DOHH2 (cell line): ENCODE measurements around the gene LVRN.

Experiments
- H3F3A ChIP-seq: fragments of 200-600 bp; sonication (generic), shearing (Covaris generic); 2 replicates; pipeline ENCODE4 v1.6.0; 2016; ENCODE audit warnings: antibody characterized with exemption, mild to moderate bottlenecking; ENCODE audit not compliant: control insufficient read depth, insufficient read depth
- H3K27ac ChIP-seq: fragments of 200-600 bp; sonication (generic); 2 replicates; pipeline ENCODE4 v1.5.1; 2014; ENCODE audit warnings: low read depth, mild to moderate bottlenecking, low read length, moderate library complexity
- H3K27me3 ChIP-seq: fragments of 200-600 bp; sonication (generic); 2 replicates; pipeline ENCODE4 v1.6.1; 2014; ENCODE audit warnings: mild to moderate bottlenecking, low read length, mixed read lengths; ENCODE audit not compliant: control insufficient read depth
- H3K36me3 ChIP-seq: fragments of 200-600 bp; sonication (generic); 2 replicates; pipeline ENCODE4 v1.6.1; 2014; ENCODE audit warnings: mild to moderate bottlenecking, low read length, moderate library complexity, mixed read lengths; ENCODE audit not compliant: control insufficient read depth
- H3K4me1 ChIP-seq: fragments of 200-600 bp; sonication (generic); 2 replicates; pipeline ENCODE4 v1.6.1; 2014; ENCODE audit warnings: mild to moderate bottlenecking, low read length, mixed read lengths; ENCODE audit not compliant: control insufficient read depth
- H3K4me2 ChIP-seq: fragments of 200-600 bp; sonication (generic); 2 replicates; pipeline ENCODE4 v1.6.0; 2014; ENCODE audit warnings: mild to moderate bottlenecking, low read length, moderate library complexity
- H3K4me3 ChIP-seq: fragments of 200-600 bp; sonication (generic); 2 replicates; pipeline ENCODE4 v1.5.1; 2014; ENCODE audit warnings: mild to moderate bottlenecking, low read length, mixed read lengths
- H3K79me2 ChIP-seq: fragments of 200-600 bp; sonication (generic); 2 replicates; pipeline ENCODE4 v1.6.1; 2014; ENCODE audit warnings: mild to moderate bottlenecking, low read length, mixed read lengths; ENCODE audit not compliant: control insufficient read depth
- H3K9me2 ChIP-seq: fragments of 200-600 bp; sonication (generic); replicated peaks from 2 replicates; pipeline ENCODE4 v1.6.1; 2014; ENCODE audit warnings: mild to moderate bottlenecking, low read length, mixed read lengths; ENCODE audit not compliant: control insufficient read depth
- H3K9me3 ChIP-seq: fragments of 200-600 bp; sonication (generic); 2 replicates; pipeline ENCODE4 v1.6.1; 2014; ENCODE audit warnings: antibody characterized with exemption, low read length, mixed read lengths; ENCODE audit not compliant: control insufficient read depth, insufficient read depth
- H4K20me1 ChIP-seq: fragments of 200-600 bp; sonication (generic); 2 replicates; pipeline ENCODE4 v1.6.0; 2014; ENCODE audit warnings: low read depth, mild to moderate bottlenecking, antibody characterized with exemption, low read length, moderate library complexity; ENCODE audit not compliant: control insufficient read depth, insufficient read depth
- EZH2phosphoT487 ChIP-seq: fragments of 200-600 bp; sonication (generic); IDR thresholded peaks from 2 replicates; pipeline ENCODE4 v1.6.1; 2017; ENCODE audit warnings: borderline replicate concordance, mild to moderate bottlenecking, antibody characterized with exemption, low read length, moderate library complexity, mixed read lengths
- TF ChIP-seq, protein P1 (sequence below): fragments of 200-600 bp; sonication (generic); IDR thresholded peaks from one replicate; pipeline ENCODE4 v1.5.1; 2014; ENCODE audit warnings: antibody characterized with exemption, mild to moderate bottlenecking, low read depth, low read length; ENCODE audit not compliant: poor library complexity, severe bottlenecking

Gene LVRN

GRCh38 chr5:116037236-116037822 lies 75.1 kb downstream of the LVRN start:
- H3F3A ChIP-seq = no peaks in the 10 kb centered on the region
- no peaks in the 10 kb centered on the region for H3K79me2 ChIP-seq
- H3K9me3 ChIP-seq = no peaks in the 10 kb centered on the region
- H3K27ac ChIP-seq = peak overlapping the region; percentile 63
- H3K36me3 ChIP-seq = peaks cover 5% of the 10 kb centered on the region
- no peaks in the 10 kb centered on the region for H3K27me3 ChIP-seq
- no peak overlapping the region; the same call in 1 of the 2 replicates for H3K4me3 ChIP-seq
- H3K9me2 ChIP-seq = no peaks in the 10 kb centered on the region
- H3K4me1 ChIP-seq = peaks cover 56% of the 10 kb centered on the region
- peak overlapping the region; percentile 49 for H3K4me2 ChIP-seq
- no peaks in the 10 kb centered on the region for H4K20me1 ChIP-seq
- no peak for TF ChIP-seq EZH2phosphoT487
- TF ChIP-seq, protein P1, sequence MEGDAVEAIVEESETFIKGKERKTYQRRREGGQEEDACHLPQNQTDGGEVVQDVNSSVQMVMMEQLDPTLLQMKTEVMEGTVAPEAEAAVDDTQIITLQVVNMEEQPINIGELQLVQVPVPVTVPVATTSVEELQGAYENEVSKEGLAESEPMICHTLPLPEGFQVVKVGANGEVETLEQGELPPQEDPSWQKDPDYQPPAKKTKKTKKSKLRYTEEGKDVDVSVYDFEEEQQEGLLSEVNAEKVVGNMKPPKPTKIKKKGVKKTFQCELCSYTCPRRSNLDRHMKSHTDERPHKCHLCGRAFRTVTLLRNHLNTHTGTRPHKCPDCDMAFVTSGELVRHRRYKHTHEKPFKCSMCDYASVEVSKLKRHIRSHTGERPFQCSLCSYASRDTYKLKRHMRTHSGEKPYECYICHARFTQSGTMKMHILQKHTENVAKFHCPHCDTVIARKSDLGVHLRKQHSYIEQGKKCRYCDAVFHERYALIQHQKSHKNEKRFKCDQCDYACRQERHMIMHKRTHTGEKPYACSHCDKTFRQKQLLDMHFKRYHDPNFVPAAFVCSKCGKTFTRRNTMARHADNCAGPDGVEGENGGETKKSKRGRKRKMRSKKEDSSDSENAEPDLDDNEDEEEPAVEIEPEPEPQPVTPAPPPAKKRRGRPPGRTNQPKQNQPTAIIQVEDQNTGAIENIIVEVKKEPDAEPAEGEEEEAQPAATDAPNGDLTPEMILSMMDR = peak; percentile 35

GRCh38 chr5:116038817-116039216 lies 76.5 kb downstream of the LVRN start:
- no peaks in the 10 kb centered on the region for H3K27me3 ChIP-seq
- no peak for TF ChIP-seq EZH2phosphoT487
- TF ChIP-seq, protein P1 = no peak
- no peaks in the 10 kb centered on the region for H3K9me3 ChIP-seq
- peak overlapping the region; percentile 63 for H3K27ac ChIP-seq
- no peaks in the 10 kb centered on the region for H3F3A ChIP-seq
- peak overlapping the region; percentile 49 for H3K4me2 ChIP-seq
- H3K4me3 ChIP-seq = peak overlapping the region; percentile 27
- peaks cover 5% of the 10 kb centered on the region for H3K36me3 ChIP-seq
- peaks cover 51% of the 10 kb centered on the region for H3K4me1 ChIP-seq
- no peaks in the 10 kb centered on the region for H3K79me2 ChIP-seq
- H4K20me1 ChIP-seq = no peaks in the 10 kb centered on the region
- no peaks in the 10 kb centered on the region for H3K9me2 ChIP-seq

DNA sequence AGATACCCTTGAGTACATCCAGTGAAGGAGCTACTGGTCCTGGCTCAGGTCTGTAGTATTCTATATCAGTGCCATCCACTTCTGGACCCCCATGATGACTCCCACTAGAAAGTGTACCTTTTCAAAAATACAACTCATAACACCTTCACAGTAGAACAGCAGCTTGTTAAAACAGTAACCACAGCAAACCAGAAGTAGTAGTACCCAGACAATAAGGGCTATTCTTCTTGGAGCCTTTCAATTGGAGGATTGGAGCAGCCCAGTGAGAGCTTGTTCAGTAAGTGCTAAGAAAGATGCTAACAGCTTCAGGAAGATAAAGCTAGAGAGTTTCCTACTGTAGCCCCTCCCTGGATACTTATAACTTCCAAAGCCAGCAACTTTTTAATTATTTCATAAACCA lies 80.1 kb downstream of the LVRN start:
- H3K79me2 ChIP-seq = no peaks in the 10 kb centered on the region

More for the DNA sequence above, 80.1 kb downstream of the LVRN start:
- Histone ChIP-seq H3K36me3 (peaks cover 5% of the 10 kb centered on the region), H3K27ac (no peak overlapping the region), H3K4me1 (peaks cover 31% of the 10 kb centered on the region), H3F3A (no peaks in the 10 kb centered on the region), H3K9me3 (no peaks in the 10 kb centered on the region), H3K27me3 (no peaks in the 10 kb centered on the region), H3K4me2 (no peak overlapping the region), H3K4me3 (no peak overlapping the region), H4K20me1 (no peaks in the 10 kb centered on the region), H3K9me2 (no peaks in the 10 kb centered on the region)
- no peak for TF ChIP-seq EZH2phosphoT487
- TF ChIP-seq, protein P1 = no peak
